ENCODE data around the gene GALNT16.
A peak's percentile ranks its signal among the peaks of the same experiment; 100 is the strongest.
"Not testable (repeated sequence)": the region's sequence is repeated elsewhere in the genome, so short reads cannot be mapped to it uniquely, and the experiment has no call there.

Gene GALNT16

DNA sequence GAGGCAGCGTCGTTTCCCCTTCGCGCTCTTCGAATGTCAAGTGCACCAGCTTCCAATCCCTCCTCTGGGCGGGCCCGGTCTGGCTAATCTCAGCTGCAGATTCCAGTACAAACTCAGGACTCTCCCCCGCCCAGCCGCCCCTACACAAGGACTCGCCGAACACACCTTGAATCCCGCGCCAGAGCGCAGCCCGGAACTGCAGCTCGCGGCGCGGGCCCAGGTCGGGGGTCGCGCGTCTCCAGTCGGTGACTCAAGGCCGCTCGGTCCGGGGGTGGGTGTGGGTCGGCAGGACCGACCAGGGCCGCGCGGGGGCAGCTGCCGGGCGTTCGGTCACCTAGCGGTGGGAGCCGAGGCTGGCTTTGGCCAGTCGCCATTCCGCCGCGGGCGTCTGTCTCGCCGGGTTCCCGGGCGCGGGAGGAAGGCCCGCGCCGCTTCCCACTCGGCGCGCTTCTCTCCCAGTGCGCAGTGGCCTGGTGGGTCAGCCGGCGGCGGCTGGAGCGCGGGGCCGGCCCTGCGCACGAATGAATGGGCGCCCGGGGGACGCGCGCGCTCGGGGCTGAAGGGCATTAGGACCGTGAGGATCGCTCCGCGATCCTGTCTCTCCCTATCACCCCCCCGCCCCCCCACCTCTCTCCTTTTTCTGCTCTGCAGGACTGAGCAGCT lies at the start of gene GALNT16:
GALNT16 (plus strand) TSS at position 632 of the 663 bp plus-strand sequence. CDS start 133 bp downstream, outside the sequence.
- DNase-seq: no peak

DNA sequence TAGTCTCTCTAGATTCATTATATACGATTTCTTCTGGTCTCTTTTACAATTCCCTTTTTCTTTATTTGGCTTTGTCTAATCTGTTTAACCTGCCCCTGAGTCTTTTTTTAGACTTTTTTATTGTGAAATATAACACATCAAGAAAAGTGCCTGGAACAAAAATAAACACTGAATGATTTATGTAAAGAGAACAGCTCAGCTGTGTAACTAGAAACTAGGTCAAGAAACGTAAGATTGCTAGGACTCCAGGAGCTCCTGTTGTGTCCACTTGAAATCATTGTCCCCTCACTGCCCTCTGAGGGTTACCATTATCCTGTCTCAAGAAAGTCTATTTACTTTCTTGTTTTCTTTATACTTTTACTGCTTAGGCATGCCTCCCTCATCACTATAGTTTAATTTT lies 45.6 kb upstream of the GALNT16 start:
- no peak for DNase-seq

DNA sequence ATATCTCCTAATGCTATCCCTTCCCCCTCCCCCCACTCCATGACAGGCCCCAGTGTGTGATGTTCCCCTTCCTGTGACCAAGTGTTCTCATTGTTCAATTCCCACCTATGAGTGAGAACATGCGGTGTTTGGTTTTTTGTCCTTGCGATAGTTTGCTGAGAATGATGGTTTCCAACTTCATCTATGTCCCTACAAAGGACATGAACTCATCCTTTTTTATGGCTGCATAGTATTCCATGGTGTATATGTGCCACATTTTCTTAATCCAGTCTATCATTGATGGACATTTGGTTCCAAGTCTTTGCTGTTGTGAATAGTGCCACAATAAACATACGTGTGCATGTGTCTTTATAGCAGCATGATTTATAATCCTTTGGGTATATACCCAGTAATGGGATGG lies 42.3 kb upstream of the GALNT16 start:
- DNase-seq: not testable (repeated sequence)

DNA sequence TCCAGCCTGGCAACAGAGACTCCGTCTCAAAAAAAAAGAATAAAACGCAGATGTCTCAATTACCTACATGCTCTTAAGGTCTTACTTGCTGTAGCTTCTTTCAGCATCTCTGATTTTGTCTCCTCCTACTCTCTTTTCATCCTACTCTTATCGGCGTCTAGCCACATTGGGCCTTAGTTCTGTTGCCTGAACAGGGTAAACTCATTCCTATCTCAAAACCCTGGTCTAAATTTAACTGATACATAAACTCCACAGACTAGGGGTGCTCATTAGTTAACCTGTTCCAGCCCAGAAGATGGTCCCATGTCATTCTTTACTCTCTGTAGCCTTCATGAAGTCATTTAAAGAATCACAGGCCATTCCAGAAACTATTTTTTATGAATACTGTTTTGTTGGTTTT lies 35.0 kb upstream of the GALNT16 start:
- DNase-seq: no peak

DNA sequence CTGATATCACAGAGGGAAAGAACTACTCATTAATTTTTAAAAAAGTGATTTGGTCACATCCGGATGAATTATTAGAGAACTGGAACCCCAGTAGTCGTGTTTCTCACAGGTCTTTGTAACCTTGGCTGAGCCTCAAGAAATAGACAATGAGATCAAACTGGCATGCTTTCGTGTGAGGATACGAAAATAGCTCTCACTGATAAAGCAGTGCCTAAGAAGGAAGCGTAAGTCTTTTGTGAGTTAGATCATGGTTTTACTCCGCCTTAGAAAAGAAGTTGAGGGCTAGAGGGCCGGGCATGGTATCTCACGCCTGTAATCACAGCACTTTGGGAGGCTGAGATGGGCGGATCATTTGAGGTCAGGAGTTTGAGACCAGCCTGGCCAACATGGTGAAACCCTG lies 33.8 kb upstream of the GALNT16 start:
- no peak for DNase-seq

DNA sequence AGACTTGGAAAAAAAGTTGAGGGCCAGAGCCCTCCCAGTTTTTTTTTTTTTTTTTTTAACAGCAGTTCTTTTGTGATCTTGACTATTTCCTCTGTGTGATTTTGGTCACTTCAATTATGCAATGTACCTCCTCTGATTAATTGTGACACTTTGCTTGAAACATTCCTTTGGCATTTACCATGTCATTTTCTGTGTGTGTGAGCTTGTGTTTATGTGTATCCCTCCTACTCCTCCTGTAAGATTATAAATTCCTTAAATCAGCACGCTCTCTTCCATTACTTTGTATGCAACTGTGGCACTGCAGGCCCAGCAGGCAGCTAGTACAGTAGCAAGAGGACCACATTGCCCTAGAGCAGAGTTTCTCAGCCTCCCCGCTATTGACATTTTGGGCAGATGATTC lies 33.2 kb upstream of the GALNT16 start:
- DNase-seq: no peak

DNA sequence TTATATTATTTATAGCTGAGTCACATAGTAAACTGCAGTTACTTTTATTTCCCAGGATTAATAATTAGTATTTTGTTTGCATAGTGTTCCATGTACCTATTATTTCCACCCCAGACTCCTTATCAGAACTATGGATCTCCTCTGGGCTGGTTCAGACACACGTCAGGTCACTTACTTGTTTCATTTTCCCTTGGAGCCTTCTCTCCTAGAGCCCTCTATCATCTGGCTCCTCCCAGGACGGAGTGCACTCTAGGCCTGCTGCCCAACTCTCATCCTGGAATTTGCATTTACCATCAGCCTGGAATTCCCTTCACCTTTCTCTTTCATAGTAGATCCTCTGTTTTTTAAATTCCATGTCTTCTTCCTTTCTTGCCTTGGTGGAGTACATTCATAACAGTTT lies 28.5 kb upstream of the GALNT16 start:
- no peak for DNase-seq

DNA sequence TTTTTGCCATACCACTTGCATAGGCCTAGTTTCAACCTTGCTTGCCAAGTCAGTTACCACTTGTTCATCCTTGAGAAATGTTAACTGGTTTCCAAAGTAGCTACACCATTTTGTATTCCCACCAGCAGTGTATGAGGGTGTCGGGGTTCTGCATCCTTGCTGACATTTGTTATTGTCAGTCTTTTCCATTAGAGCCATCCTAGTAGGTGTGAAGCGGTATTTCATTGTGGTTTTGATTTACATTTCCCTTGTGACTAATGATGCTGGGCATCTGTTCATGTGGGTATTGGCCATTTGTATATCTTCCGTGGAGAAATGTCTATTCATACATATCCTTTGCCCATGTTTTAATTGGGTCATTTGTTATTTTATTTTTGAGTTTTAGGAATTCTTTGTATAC lies 27.6 kb upstream of the GALNT16 start:
- DNase-seq: no peak

DNA sequence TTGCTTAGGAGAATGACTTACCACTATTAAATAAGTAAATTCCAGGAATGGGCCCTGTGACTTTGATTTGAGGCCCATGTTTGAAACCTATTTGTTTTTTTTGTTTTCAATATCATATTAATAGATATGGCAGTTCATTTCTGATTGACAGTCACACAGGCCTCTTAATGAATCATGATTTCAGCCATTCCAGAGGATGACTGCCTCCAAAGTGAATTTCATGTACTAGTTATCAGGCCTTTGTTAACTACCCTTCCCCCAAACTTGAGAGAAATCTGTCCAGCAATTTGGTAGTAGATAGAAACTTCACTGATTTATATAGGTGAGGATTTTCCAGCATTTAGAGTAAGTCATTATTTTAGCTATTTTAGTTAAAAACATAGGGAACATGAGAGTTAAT lies 25.9 kb upstream of the GALNT16 start:
- DNase-seq: no peak

DNA sequence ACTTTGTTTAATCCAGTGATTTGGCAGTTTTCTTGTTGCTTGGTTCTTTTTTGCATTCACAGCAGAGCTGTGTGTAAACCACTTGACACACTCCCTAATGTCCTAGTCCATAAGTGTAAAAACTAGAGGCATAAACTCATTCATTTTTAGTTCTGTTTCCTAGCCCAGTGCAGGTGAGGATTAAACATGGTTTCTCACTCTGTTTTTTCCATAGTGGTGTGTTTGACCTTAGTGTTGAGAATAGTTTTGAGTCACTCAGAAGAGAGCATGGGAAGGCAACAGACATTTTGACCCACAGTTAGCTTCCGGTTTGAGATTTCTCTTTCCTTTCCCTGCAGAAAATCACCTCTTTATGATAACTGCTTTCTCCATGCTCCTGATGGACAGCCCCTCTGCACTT lies 24.2 kb upstream of the GALNT16 start:
- DNase-seq: no peak

DNA sequence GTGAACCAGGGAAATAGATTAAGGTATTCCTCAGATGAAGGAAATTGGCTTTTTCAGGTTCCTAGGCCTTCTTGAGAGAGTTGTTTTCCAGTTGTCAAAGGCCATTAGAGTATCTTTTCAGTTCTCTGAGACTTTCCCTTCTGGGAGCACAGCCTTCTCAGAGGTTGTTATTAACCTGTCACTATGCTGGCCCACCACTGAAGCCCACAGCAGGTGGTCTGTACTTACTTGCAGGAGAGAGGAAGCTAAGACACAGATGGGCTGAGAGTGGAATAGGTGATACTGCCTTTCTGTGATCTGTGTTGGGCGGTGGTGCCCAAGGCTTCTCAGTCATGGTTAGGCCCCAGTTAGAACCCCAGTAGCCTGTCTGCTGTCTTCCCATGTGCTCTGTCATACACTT lies 22.8 kb upstream of the GALNT16 start:
- no peak for DNase-seq

DNA sequence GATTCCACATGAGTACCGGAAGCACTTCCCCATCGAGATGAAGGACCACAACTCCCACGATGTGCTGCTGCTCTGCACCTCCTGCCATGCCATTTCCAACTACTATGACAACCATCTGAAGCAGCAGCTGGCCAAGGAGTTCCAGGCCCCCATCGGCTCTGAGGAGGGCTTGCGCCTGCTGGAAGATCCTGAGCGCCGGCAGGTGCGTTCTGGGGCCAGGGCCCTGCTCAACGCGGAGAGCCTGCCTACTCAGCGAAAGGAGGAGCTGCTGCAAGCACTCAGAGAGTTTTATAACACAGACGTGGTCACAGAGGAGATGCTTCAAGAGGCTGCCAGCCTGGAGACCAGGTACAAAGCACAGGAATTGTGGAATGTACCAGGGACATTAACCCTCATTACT lies 22.4 kb upstream of the GALNT16 start:
- no peak for DNase-seq

DNA sequence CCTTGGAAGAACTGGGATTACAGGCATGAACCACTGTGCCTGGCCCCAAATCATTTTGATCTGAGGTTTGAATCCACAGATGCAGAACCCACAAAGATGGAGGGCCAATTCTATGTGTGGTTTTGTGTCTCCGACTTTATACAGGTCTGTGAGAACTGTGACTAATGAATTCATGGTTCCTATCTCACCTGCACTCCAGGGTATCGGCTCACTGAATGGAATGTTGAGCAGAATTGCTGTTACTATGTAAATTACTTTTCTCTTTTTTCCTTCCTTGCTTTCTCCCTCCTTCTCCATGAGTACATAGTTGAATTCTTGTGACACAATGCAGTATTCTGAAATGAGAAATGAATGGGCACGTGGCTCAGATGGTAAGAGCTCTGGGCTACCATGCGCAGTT lies 21.1 kb upstream of the GALNT16 start:
- DNase-seq: no peak

DNA sequence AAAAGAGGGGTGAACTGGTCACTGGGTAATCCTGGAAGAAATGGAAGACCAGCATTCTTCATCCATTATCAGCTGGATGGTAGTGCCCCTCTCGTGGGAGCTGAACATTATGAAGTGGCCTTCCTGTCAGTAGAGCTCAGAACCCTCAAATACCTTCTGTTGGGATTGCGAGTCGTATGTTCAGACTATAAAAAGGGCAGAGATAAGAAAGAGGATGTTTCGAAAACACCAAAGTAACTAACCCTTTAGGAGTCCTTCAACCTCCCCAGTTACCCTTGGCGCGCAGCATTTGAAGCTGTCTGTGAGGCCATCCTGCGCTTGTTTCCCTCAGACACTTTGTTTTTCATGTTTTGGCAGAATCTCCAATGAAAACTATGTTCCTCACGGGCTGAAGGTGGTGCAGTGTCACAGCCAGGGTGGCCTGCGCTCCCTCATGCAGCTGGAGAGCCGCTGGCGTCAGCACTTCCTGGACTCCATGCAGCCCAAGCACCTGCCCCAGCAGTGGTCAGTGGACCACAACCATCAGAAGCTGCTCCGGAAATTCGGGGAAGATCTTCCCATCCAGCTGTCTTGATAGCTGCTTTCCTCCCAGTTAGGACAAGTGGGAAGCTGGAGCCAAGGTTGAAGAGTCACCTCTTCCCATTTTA lies 19.3 kb upstream of the GALNT16 start:
- no peak for DNase-seq

DNA sequence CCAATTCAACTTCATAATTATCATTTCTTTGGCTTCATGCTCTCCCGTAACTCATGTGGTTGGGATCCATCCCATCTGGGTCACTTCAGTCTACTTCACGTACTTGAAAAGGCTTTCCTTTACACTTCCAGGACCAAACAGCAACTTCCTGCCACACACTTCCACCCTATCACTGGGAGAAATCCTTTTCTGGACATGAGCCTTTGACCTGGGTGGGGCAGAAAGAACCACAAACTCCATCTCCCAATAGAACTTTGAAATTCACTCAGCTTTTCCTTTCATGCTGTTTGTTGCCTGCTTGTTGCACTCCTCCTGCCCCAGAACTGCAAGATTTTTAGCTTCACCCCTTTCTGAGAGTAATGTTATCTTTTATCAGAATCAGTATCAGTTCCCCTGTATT lies 18.4 kb upstream of the GALNT16 start:
- no peak for DNase-seq

DNA sequence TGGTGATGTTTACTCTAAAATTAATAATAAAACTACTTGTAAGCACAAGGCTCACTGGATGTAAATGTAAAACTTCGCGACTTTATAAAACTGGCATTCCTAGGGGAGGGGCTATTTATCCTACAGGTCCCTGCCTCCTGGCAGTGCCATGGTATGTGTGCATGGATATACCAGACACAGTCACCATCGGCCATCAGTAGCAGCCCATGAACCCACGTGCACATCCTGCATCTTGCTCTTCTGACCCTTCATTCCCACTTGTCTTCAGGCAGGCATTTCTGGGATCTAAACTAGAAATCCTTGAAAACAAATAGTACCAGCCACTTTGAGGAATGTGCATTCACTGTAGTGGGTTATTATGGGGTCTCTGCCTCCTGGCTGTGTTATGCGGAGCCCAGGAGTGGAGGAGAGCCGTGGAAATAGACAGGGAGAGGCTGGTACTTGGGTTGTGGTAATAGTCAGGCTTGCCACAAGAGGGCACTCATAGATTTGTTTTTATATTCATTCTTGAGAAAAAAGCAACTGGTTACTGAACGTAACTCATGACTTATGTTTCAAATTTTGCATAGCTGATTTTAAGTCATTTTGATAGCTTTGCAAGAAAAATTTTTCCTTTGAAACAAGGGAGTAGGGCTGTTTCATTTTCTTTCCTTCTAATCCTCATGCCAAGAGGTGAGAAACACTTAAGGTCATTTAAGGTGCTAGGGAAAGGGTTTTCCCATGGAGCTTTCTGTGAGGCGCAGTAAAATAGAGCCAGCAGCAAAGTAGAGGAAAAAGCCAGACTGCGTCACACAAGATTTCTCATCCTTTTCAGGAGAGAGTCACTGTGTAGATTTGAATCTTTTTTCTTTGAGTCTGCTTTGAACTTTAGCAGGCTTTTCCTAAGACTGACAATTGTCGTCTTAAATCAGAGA lies 17.4 kb upstream of the GALNT16 start:
- DNase-seq: peak; percentile 65

DNA sequence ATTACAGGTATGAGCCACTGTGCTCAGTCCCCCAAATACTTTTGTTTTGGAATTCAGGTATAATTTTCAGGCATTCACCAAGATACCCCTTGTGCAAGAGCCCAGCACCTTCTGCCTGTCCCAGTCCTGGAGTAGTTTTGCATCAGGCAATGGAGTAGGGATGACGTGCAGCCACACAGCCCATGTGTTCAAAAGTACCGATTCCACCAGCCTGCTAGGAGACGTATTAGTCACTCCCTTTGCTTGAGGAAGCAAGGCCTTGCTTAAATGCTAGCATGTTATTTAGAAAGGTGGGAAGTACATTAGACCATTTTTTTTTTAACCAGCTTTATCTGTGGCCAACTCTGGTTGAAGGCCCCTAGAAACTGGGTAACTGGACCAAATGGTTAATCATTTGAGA lies 15.0 kb upstream of the GALNT16 start:
- no peak for DNase-seq

DNA sequence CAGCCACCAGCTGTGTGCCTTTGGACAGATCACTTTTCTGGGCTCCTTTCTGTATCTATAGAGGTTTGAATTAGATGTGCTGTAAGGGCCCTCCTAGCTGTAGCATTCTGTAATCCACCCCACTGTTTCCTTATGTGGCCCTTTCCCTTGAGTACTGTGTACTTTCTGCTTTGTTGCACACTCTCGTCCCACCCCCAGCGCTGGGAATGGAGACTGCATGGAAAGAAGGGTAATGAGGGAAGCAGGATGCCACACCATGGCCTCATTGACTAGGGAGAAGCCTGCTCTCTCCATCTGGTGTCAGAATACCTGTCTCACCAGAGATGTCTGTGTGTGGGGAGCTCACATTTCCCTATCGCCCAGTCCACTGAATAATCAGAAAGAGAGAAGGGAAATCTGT lies 13.6 kb upstream of the GALNT16 start:
- no peak for DNase-seq

DNA sequence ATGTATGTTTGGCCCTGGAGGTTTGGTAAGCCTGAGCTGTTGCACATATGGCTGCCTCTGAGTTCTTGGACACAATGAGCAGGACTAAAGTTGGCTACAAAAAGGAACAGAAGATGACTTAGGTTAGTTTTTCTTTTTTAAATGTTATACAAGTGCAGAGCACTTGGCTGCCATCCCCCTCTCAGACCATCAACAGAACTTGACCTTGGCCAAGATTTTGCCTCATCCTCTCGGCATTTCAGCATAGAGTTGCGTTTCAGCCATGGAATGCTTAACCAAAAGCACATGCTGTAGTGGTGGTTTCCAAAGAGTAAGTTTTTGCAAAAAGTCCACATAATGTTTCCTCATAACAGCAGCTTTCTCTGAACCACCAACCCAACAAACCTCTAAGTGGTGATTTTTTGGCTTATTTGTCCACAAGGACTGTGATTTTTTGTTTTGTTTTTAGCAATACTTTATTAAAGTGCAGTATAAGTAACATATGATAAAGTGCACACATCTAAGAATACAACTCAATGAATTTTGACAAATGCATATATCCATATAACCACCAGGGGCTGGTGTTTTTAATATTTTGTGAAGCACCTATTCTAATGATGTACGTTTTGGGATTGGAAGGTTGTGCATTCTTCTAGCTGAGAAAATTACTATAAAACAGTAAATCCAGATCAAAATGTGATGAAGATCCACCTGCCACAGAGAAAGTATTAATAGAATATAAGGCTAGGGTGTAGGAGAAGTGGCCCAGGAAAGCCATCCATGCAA lies 12.1 kb upstream of the GALNT16 start:
- DNase-seq: no peak

DNA sequence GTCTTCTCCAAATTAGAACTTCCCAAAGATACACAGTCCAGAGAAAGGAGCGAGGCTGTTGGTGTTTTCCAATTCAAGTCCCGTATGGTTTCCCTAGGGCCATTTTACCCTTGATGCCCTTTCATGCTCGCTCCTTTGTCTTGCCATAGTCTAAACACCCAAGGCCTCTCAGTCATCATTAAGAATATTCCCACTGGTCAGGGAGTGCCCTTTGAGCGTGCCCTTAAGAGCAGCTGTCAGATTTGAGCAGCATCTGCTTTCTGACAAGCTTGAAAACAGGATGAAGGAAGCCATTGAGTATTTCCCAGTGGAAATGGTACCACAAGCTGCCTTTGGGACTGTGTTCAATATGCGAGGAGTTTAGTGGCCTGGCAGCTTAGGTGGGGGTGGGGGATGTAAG lies 10.4 kb upstream of the GALNT16 start:
- DNase-seq: no peak

DNA sequence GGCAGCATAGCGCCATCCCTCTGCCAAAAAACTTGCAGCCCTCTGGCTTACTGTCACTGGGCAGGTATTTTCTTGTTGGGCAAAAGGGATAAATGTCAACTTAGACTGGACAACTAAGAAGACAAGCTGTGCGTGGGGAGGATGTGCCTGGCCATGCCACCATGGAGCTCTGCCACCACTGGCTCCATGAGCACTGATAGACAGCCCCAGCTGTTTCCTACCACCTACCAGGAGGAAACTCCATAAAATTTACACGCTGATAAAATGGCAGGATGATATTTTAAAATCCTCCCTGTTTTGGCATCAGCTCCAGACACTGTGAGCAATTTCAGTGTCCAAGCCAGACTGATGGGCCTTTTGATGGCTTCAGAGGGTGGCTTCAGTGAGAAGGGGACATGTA lies 7.1 kb upstream of the GALNT16 start:
- no peak for DNase-seq

DNA sequence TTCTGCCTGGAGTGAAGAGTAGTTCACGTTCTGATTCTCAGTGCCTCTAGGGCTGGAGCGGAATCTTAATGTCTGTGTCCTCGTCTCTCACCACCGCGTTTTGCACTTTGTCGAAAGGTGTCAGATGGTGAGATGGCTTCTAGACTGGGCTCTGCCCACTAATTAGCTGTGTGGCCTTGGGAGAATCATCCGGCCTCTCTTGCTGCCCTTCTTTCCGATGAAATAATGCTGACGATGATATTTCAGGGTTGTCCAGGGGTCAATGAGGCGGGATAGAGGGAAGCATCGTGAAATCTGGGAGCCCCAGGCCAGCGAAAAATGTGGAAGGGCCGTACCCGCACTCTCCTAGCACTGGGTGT lies 811 bp upstream of the GALNT16 start:
- DNase-seq: no peak

DNA sequence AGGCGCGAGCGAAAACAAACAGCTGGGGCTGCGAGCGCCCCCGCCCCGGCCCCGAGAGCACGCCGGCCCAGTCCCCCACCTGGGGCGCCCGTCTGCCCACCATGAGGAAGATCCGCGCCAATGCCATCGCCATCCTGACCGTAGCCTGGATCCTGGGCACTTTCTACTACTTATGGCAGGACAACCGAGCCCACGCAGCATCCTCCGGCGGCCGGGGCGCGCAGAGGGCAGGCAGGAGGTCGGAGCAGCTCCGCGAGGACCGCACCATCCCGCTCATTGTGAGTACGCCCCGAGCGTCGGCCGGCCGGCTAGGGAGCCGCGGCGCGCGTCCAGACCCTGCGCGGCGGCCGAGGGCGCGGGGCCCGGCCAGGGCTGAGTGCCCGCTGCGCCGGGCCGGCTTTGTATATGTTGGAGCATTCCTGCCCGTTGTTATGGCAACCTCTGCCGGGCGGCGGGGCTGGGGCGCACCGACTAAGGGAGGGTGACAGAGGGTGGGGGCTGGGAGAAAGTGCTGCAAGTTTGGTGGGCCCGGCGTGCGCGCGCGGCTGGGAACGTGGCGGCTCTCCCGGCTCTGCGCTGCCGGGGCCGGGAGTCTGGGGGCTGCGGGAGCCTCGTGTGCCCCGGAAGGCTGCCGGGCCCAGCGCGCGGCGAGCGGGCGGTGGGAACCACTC lies 367 bp downstream of the GALNT16 start:
- DNase-seq: no peak
